Measurements from ENCODE around the gene SPHK2. TPM values are rescaled to one million over a fixed set of nuclear protein-coding genes. Genes with fewer than 3 reads are reported as not detected.

SPHK2 gene
- total RNA-seq, 1 experiment from 2014 or later: 19.9 TPM

DNA sequence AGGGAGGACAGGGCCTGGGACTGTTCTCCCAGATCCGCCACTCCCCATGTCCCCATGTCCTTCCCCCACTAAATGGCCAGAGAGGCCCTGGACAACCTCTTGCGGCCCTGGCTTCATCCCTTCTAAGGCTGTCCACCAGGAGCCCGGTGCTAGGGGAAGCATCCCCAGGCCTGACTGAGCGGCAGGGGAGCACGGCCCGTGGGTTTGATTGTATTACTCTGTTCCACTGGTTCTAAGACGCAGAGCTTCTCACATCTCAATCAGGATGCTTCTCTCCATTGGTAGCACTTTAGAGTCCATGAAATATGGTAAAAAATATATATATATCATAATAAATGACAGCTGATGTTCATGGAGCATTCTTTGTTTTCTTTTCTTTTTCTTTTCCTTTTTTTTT is 11.9 kb upstream of the SPHK2 start (continued):
- TF ChIP-seq, protein P1, sequence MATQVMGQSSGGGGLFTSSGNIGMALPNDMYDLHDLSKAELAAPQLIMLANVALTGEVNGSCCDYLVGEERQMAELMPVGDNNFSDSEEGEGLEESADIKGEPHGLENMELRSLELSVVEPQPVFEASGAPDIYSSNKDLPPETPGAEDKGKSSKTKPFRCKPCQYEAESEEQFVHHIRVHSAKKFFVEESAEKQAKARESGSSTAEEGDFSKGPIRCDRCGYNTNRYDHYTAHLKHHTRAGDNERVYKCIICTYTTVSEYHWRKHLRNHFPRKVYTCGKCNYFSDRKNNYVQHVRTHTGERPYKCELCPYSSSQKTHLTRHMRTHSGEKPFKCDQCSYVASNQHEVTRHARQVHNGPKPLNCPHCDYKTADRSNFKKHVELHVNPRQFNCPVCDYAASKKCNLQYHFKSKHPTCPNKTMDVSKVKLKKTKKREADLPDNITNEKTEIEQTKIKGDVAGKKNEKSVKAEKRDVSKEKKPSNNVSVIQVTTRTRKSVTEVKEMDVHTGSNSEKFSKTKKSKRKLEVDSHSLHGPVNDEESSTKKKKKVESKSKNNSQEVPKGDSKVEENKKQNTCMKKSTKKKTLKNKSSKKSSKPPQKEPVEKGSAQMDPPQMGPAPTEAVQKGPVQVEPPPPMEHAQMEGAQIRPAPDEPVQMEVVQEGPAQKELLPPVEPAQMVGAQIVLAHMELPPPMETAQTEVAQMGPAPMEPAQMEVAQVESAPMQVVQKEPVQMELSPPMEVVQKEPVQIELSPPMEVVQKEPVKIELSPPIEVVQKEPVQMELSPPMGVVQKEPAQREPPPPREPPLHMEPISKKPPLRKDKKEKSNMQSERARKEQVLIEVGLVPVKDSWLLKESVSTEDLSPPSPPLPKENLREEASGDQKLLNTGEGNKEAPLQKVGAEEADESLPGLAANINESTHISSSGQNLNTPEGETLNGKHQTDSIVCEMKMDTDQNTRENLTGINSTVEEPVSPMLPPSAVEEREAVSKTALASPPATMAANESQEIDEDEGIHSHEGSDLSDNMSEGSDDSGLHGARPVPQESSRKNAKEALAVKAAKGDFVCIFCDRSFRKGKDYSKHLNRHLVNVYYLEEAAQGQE (IDR thresholded peaks at IDR 0.05; ENCODE audit: low read depth): no peak
- no peak for TF ChIP-seq YY1 (IDR thresholded peaks at IDR 0.05; ENCODE audit: extremely low read depth, insufficient replicate concordance, low read depth, low read length)
- TF ChIP-seq EGR1 (IDR thresholded peaks at IDR 0.05; ENCODE audit: low read depth): no peak
- no peak for TF ChIP-seq FOSL1 (IDR thresholded peaks at IDR 0.05; ENCODE audit: low read depth)

DNA sequence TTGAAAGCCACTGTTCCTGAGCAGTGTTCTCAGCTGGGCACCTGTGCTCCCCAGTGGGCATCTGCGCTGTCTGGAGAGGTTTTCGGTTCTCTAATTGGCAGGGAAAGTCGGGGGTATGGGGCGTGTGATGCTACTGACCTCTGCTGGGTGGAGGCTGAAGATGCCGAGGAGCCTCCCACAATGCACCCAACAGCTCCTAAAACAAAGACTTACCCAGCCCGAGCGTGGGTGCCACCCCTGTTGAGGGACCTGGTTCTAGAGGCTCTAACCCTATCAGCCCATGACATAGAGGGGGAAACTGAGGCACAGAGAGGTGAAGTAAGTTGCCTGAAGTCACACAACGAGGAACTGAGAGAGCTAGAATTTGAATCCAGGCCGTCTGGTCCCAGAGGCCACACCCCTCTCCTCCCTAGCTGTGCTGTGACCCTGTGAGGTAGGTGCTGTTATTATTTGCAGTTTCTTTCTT is 10.5 kb upstream of the SPHK2 start:
- peak overlapping the region; percentile 99 for H2AFZ ChIP-seq (ENCODE audit: low read depth, low read length, poor library complexity, severe bottlenecking)
- peak overlapping the region; percentile 57 for H3K9ac ChIP-seq (ENCODE audit: low read length)
- no peaks in the 10 kb centered on the region for H3K79me2 ChIP-seq (ENCODE audit: insufficient read depth, low read length)
- POLR2A ChIA-PET: interaction anchor here (0.7 to 3.2 kb wide), 10 partner anchors 9 to 385 kb away, joined by 3 to 31 read pairs (median 4); partner anchors contain the start of genes RPL18, RUVBL2 and SPHK2
- peak overlapping the region; percentile 89 for H3K4me2 ChIP-seq (ENCODE audit: low read length)
- no peaks in the 10 kb centered on the region for H3K27me3 ChIP-seq (ENCODE audit: insufficient read depth, low read length)
- no peaks in the 10 kb centered on the region for H4K20me1 ChIP-seq (ENCODE audit: insufficient read depth)
- TF ChIP-seq POLR2AphosphoS5 (IDR thresholded peaks at IDR 0.05; ENCODE audit: low read depth, low read length) (no peak), CBX3 (IDR thresholded peaks at IDR 0.05; ENCODE audit: low read depth) (no peak), FOSL1 (IDR thresholded peaks at IDR 0.05; ENCODE audit: low read depth) (no peak), TCF7L2 (IDR thresholded peaks at IDR 0.05; ENCODE audit: borderline replicate concordance, extremely low read depth, insufficient read depth, insufficient read length) (peak; percentile 11), RAD21 (IDR thresholded peaks at IDR 0.05; ENCODE audit: low read depth) (peak; percentile 92)
- TF ChIP-seq, protein P2, sequence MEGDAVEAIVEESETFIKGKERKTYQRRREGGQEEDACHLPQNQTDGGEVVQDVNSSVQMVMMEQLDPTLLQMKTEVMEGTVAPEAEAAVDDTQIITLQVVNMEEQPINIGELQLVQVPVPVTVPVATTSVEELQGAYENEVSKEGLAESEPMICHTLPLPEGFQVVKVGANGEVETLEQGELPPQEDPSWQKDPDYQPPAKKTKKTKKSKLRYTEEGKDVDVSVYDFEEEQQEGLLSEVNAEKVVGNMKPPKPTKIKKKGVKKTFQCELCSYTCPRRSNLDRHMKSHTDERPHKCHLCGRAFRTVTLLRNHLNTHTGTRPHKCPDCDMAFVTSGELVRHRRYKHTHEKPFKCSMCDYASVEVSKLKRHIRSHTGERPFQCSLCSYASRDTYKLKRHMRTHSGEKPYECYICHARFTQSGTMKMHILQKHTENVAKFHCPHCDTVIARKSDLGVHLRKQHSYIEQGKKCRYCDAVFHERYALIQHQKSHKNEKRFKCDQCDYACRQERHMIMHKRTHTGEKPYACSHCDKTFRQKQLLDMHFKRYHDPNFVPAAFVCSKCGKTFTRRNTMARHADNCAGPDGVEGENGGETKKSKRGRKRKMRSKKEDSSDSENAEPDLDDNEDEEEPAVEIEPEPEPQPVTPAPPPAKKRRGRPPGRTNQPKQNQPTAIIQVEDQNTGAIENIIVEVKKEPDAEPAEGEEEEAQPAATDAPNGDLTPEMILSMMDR (IDR thresholded peaks at IDR 0.05 in 2 of 3, conservative IDR thresholded peaks at IDR 0.05 in 1 of 3; ENCODE audit: borderline replicate concordance in 1 of 3, insufficient read depth in 1 of 3, low read depth in 2 of 3, low read length in 2 of 3): peak; percentile 77 to 80 (median 77)
- ATAC-seq (peak; percentile 92), DNase-seq (ENCODE audit: low read depth, low spot score) (peak; percentile 66)
- H3K4me3 ChIP-seq (replicated peaks in 1 of 2; ENCODE audit: low read depth in 1 of 2, low read length in 2 of 2): peak overlapping the region; percentile 22 to 50
- CTCF ChIA-PET: interaction anchor here (0.8 to 2.3 kb wide), 17 partner anchors 9 to 385 kb away, joined by 3 to 20 read pairs (median 4); partner anchors contain the start of genes RPL18, RUVBL2 and SPHK2
- no TSS peak for BruUV-seq (replicated peaks)
- intact Hi-C loops (cut with micrococcal nuclease): no loop called here
- no peaks in the 10 kb centered on the region for H3K9me2 ChIP-seq (ENCODE audit: insufficient read depth)
- H3K36me3 ChIP-seq (ENCODE audit: control insufficient read depth in 1 of 2, insufficient read depth in 2 of 2, low read length in 2 of 2): no peaks in the 10 kb centered on the region
- H3K27ac ChIP-seq (ENCODE audit: low read depth, low read length): peak overlapping the region; percentile 10; the same call in 1 of the 2 replicates
- peaks cover 5 to 13% of the 10 kb centered on the region in 2 experiments; a peak in 3 of 4 replicates for H3K4me1 ChIP-seq (ENCODE audit: control insufficient read depth in 1 of 2, insufficient read depth in 2 of 2, low read length in 2 of 2)
- RAD21 ChIA-PET (ENCODE audit: low non-redundant PET in 1 of 2, low total read pairs in 2 of 2, uncharacterized antibody in 2 of 2, unreplicated experiment in 2 of 2): interaction anchor here (0.6 to 1.1 kb wide), 4 partner anchors 103 to 240 kb away, joined by 3 to 7 read pairs (median 4); no protein-coding TSS in a partner anchor
- no peaks in the 10 kb centered on the region for H3K9me3 ChIP-seq (ENCODE audit: control insufficient read depth in 1 of 2, insufficient read depth in 1 of 2, low read depth in 1 of 2, low read length in 2 of 2)
